Measurements from ENCODE around the gene OR1A2.
"Not testable (repeated sequence)": the region's sequence is repeated elsewhere in the genome, so short reads cannot be mapped to it uniquely, and the experiment has no call there.

OR1A2 gene

DNA sequence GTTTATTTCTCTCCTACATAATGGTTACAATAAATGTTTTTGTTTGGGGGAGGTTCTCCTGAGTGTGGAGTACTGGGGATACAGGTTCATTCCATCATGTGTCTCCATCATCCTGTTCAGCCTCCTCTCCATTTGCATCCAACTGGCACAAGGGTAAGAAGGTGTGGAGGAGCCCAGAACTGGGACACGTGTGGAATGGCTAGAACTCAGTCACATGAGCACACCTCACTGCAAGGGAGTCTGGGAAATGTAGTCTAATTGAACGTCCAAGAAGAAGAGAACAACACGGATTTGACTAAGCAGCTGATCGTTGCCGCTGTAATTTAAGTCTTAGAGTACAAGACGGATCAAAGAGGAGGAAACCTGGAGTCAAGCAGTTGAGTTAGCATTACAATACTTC lies 16.3 kb downstream of the OR1A2 start:
- no peak for DNase-seq (ENCODE audit: low read depth)
- TF ChIP-seq, protein P1, sequence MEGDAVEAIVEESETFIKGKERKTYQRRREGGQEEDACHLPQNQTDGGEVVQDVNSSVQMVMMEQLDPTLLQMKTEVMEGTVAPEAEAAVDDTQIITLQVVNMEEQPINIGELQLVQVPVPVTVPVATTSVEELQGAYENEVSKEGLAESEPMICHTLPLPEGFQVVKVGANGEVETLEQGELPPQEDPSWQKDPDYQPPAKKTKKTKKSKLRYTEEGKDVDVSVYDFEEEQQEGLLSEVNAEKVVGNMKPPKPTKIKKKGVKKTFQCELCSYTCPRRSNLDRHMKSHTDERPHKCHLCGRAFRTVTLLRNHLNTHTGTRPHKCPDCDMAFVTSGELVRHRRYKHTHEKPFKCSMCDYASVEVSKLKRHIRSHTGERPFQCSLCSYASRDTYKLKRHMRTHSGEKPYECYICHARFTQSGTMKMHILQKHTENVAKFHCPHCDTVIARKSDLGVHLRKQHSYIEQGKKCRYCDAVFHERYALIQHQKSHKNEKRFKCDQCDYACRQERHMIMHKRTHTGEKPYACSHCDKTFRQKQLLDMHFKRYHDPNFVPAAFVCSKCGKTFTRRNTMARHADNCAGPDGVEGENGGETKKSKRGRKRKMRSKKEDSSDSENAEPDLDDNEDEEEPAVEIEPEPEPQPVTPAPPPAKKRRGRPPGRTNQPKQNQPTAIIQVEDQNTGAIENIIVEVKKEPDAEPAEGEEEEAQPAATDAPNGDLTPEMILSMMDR (IDR thresholded peaks at IDR 0.05; ENCODE audit: insufficient read depth, low read depth, low read length, missing control alignments): no peak
- no peak overlapping the region for H3K4me3 ChIP-seq (ENCODE audit: low read depth, low read length)

DNA sequence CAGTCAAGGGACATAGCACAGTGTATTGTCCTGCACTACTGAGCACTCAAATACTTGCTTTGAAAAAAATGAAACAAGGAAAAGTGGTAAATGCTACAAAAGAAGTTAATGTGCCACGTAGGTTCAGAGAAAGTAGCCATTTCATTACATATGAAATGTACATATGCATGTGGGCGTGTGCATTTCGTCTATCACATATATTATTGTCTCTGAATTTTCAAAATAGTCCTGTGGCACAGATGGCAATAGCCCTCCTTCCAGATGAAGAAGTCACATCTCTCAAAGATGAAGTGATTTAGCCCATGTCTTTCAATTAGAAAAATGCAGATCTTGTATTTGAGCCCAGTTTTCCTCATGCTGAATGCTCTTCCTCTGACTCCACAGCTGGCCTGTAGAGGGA lies 22.7 kb downstream of the OR1A2 start:
- H3K4me3 ChIP-seq (ENCODE audit: low read depth, low read length); DNase-seq (ENCODE audit: low read depth): not testable (repeated sequence)

DNA sequence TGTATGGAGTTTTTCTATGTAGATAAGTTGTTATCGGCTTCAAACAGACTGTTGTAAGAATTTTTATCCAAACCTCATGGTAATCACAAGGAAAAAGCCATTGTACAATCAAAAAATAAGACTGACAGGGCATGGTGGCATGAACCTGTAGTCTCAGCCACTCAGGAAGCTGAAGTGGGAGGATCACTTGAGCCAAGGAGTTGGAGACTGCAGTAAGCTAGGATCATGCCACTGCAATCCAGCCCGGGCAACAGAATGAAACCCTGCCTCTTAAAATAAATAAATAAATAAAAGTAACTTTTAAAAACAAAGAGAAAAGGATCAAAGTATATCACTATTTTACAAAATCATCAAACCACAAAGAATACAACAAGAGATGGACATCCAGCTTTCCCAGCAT lies 24.5 kb downstream of the OR1A2 start:
- H3K4me3 ChIP-seq (ENCODE audit: low read depth, low read length): no peak overlapping the region
- TF ChIP-seq, protein P1 (IDR thresholded peaks at IDR 0.05; ENCODE audit: insufficient read depth, low read depth, low read length, missing control alignments): no peak
- DNase-seq (ENCODE audit: low read depth): no peak

DNA sequence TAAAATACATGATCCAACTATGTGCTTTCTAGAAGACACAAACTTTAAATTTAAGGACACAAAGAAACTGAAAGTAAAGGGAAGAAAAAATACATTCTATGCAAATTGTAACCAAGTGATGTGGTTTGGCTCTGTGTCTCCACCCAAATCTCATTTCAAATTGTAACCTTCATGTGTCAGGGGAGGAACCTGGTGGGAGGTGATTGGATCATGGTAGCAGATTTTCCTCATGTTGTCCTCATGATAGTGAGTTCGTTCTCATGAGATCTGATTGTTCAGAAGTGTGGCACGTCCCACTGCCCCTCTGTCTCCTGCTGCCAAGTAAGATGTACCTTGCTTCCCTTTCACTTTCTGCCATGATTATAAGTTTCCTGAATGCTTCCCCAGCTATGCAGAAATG lies 25.2 kb downstream of the OR1A2 start:
- H3K4me3 ChIP-seq (ENCODE audit: low read depth, low read length): no peak overlapping the region
- DNase-seq (ENCODE audit: low read depth): no peak
- TF ChIP-seq, protein P1 (IDR thresholded peaks at IDR 0.05; ENCODE audit: insufficient read depth, low read depth, low read length, missing control alignments): no peak

DNA sequence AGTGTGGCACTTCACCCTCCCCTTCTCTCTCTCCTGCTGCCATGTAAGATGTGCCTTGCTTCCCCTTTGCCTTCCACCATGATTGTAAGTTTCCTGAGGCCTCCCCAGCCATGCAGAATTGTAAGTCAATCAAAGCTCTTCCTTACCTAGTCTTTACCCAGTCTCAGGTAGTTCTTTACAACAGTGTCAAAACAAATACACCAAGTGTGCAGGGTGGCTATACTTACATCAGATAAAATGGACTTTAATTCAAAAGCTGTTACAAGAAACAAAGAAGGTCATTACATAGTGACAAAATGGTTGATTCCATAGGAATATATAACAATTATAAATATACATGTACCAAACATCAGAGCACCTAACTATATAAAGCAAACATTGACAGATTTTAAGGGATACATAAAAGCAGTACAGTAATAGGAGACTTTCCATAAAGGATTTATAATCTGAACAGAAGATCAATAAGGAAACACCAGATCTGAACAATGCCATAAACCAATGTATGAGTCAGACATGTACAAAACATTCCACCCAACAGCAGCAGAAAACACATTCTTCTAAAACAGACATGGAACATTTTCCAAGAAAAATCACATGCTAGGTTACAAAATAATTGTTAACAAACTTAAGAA lies 27.5 kb downstream of the OR1A2 start:
- DNase-seq (ENCODE audit: low read depth): not testable (repeated sequence)

DNA sequence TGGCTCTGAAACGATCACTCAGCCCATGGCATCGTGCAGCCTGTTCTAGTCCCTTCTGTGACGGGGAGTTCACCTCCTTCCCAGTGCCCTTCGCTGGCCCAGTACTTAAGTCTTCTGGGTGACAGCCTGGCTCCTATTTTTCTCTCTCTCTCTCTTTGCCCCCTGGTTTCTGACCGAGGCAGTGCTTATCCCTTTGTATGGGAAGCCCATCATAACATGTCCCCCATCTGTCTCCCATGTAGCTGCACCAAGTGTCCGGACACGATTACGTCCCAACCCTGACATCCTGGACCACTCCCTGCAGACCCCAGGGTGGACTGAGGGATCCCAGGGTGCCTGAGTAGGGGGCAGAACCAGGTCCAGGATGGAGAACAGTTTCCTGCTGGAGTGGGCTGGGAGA lies 35.0 kb downstream of the OR1A2 start:
- H3K4me3 ChIP-seq (ENCODE audit: low read depth, low read length); DNase-seq (ENCODE audit: low read depth): not testable (repeated sequence)

More for the DNA sequence above, 27.5 kb downstream of the OR1A2 start:
- H3K4me3 ChIP-seq (ENCODE audit: low read depth, low read length): not testable (repeated sequence)

DNA sequence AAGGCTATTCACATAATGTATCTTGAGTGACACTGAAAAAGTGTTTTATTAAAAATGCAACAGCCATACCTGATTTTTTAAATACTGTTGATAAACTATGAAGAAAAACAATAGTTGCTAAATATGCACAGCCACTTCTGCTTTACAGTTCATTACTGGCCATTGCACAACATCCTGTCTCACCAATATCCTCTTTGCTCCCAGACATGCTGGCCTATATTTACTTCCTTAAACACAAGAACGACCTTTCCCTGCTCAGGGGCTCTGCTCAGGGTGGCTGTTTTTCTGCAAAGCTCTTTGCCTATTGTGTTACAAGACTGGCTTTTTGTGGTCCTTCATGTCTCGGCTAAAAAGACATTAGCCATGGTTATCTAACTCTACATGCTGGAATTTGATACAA lies 41.4 kb downstream of the OR1A2 start:
- not testable (repeated sequence) for H3K4me3 ChIP-seq (ENCODE audit: low read depth, low read length); DNase-seq (ENCODE audit: low read depth)

DNA sequence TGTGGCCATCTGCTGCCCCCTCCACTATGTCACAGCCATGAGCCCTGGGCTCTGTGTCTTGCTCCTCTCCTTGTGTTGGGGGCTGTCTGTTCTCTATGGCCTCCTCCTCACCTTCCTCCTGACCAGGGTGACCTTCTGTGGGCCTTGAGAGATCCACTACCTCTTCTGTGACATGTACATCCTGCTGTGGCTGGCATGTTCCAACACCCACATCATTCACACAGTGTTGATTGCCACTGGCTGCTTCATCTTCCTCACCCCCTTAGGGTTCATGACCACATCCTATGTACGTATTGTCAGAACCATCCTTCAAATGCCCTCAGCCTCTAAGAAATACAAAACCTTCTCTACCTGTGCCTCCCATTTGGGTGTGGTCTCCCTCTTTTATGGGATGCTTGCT lies 43.7 kb downstream of the OR1A2 start:
- DNase-seq (ENCODE audit: low read depth); H3K4me3 ChIP-seq (ENCODE audit: low read depth, low read length): not testable (repeated sequence)

DNA sequence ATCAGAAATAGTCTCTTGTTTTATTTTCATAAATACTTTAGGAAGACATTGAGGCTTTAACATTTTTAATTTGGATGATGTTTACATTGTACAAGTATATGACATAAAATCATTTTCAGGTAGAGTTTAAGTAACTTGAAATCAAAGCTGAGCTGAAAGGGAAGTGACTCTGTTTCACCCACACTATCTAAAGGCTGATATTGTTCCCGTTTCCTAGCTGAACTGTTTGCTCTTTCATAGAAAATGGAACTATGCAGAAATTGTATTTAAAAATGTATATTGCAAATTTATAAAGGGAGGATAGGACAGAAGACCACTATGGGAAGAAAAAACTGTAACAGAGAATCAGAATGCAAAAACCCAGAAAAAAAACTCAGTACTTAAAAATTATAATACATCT lies 47.5 kb downstream of the OR1A2 start:
- not testable (repeated sequence) for H3K4me3 ChIP-seq (ENCODE audit: low read depth, low read length); DNase-seq (ENCODE audit: low read depth)
